HepG2 (cell line): ENCODE results near the gene PTMA. TPM values are rescaled to one million over a fixed set of nuclear protein-coding genes. Genes with fewer than 3 reads are reported as not detected.

Experiments used
- HES4 ChIP-seq: sonication (generic); formaldehyde crosslinking; IDR thresholded peaks from 2 replicates; pipeline ENCODE4 v1.9.0; 2021; ENCODE audit warnings: mild to moderate bottlenecking, missing genetic modification reagents, borderline replicate concordance
- MEF2D ChIP-seq: sonication (generic); formaldehyde crosslinking; IDR thresholded peaks from 2 replicates; pipeline ENCODE4 v1.5.1; 2020; ENCODE audit warnings: mild to moderate bottlenecking, missing genetic modification reagents
- MTA3 ChIP-seq: sonication (generic); formaldehyde crosslinking; IDR thresholded peaks from 2 replicates; pipeline ENCODE4 v1.4.0; 2020; ENCODE audit warnings: missing genetic modification reagents
- SAFB2 ChIP-seq: sonication (generic); formaldehyde crosslinking; IDR thresholded peaks from 2 replicates; pipeline ENCODE4 v1.5.1; 2020; ENCODE audit warnings: missing genetic modification reagents, low read depth, mild to moderate bottlenecking, borderline replicate concordance
- SALL2 ChIP-seq: sonication (generic); formaldehyde crosslinking; IDR thresholded peaks from 2 replicates; pipeline ENCODE4 v1.8.1; 2023; ENCODE audit warnings: mild to moderate bottlenecking, missing genetic modification reagents, inconsistent platforms
- SAP130 ChIP-seq: IDR thresholded peaks from 2 replicates; pipeline ENCODE4 v1.6.1; 2016; ENCODE audit warnings: low read depth
- ZBTB7A ChIP-seq: sonication (generic); formaldehyde crosslinking; IDR thresholded peaks from 2 replicates; pipeline ENCODE4 v1.8.0; 2022; ENCODE audit warnings: mild to moderate bottlenecking, missing genetic modification reagents
- ZFY ChIP-seq: sonication (generic); formaldehyde crosslinking; IDR thresholded peaks from 2 replicates; pipeline ENCODE4 v1.4.0; 2020; ENCODE audit warnings: missing genetic modification reagents
- ZNF232 ChIP-seq: sonication (generic); formaldehyde crosslinking; IDR thresholded peaks from 2 replicates; pipeline ENCODE4 v1.4.0; 2020; ENCODE audit warnings: missing genetic modification reagents, borderline replicate concordance
- ZNF333 ChIP-seq: sonication (generic); formaldehyde crosslinking; IDR thresholded peaks from 2 replicates; pipeline ENCODE4 v1.4.0; 2020; ENCODE audit warnings: mild to moderate bottlenecking, missing genetic modification reagents, borderline replicate concordance
- ZNF550 ChIP-seq: sonication (generic); formaldehyde crosslinking; IDR thresholded peaks from 2 replicates; pipeline ENCODE4 v1.4.0; 2020; ENCODE audit warnings: mild to moderate bottlenecking, missing genetic modification reagents, borderline replicate concordance
- ZNF556 ChIP-seq: sonication (generic); formaldehyde crosslinking; IDR thresholded peaks from 2 replicates; pipeline ENCODE4 v1.4.0; 2020; ENCODE audit warnings: mild to moderate bottlenecking, missing genetic modification reagents, borderline replicate concordance
- ZNF577 ChIP-seq: sonication (generic); formaldehyde crosslinking; IDR thresholded peaks from 2 replicates; pipeline ENCODE4 v1.4.0; 2020; ENCODE audit warnings: mild to moderate bottlenecking, low read depth, missing genetic modification reagents, borderline replicate concordance
- ZNF792 ChIP-seq: IDR thresholded peaks from 2 replicates; pipeline ENCODE4 v1.6.1; 2016
- polyA plus RNA-seq, 8 experiments: library from polyadenylated mRNA; depleted of rRNA in 3 of 8; stranded (reverse) in 7 of 8; unstranded in 1 of 8; fragments of >200 nt; fragmentation: Illumina TruSeq in 4 of 8; extraction: Trizol in 4 of 8; gene quantifications; 2 replicates each; pipeline versions ENCODE4 v1.2.1 to v1.2.3, GENCODE V29; 2011 to 2016; ENCODE audit warnings: low read depth in 4 of 8, missing spikeins in 1 of 8, mixed read lengths in 1 of 8; ENCODE audit not compliant: insufficient read depth in 1 of 8
- total RNA-seq, 5 experiments: library from RNA; depleted of rRNA; stranded (reverse); fragments of >200 nt; fragmentation: Illumina TruSeq; extraction: Trizol; gene quantifications; 2 replicates each; pipeline ENCODE4 v1.2.3, GENCODE V29; 2016; ENCODE audit warnings: low read depth in 1 of 5
- TF ChIP-seq, protein P1 (sequence below): sonication (generic); formaldehyde crosslinking; IDR thresholded peaks from 2 replicates; pipeline ENCODE4 v1.4.0; 2020; ENCODE audit warnings: missing genetic modification reagents, borderline replicate concordance
- TF ChIP-seq, protein P2 (sequence below): sonication (generic); formaldehyde crosslinking; IDR thresholded peaks from 2 replicates; pipeline ENCODE4 v1.9.0; 2021; ENCODE audit warnings: missing genetic modification reagents, borderline replicate concordance
- TF ChIP-seq, protein P3 (sequence below): sonication (generic); formaldehyde crosslinking; IDR thresholded peaks from 2 replicates; pipeline ENCODE4 v1.4.0; 2020; ENCODE audit warnings: missing genetic modification reagents
- TF ChIP-seq, protein P4 (sequence below): IDR thresholded peaks from 2 replicates; pipeline ENCODE4 v1.6.1; 2012; ENCODE audit warnings: low read depth, low read length, improper control_type of control experiment

The PTMA gene
- total and polyA plus RNA-seq, 2 of the 13 experiments (the other 11 are each of a cell fraction or from before 2014, with no cell fraction given) = 190 to 1,086 TPM

DNA sequence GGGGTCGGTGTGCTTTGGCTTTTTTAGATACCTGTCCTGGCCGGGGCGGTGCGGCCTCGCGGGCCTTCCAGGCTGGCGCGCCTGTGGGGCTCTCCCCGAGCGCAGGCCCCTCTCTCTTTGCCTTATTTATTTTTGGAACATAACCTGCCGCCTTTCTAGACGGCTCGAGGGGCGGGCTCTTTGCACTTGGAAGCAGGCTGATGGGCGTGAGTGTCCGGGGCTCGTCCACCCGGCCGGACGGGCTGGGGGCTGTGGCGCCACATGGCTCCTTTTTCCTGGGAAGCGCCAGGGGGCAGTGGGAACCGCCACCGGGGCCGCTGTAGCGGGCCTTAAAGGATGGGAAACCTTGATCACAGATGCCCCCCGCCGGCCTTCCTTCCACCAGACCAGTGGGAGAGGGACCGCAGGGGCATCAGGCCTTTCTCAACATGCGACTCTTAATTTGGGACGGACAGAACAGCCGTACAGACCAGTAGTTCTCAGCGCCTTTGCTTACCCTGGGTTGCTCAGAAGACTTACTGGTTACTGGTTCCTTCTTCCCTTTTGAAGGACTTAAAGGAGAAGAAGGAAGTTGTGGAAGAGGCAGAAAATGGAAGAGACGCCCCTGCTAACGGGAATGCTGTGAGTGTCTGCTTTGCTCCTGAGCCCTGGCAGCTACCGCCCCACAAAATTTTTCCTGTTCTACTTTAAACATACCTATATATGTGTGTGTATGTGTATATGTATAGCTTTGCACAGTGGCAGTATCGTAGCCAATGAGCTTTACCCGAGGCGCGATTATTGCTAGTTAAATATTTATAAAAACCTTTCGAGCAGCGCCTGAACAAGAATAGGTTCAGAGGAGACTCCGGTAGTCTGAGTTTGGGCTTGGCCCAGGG is 2.7 kb downstream of the PTMA start (continued):
- TF ChIP-seq, protein P1, sequence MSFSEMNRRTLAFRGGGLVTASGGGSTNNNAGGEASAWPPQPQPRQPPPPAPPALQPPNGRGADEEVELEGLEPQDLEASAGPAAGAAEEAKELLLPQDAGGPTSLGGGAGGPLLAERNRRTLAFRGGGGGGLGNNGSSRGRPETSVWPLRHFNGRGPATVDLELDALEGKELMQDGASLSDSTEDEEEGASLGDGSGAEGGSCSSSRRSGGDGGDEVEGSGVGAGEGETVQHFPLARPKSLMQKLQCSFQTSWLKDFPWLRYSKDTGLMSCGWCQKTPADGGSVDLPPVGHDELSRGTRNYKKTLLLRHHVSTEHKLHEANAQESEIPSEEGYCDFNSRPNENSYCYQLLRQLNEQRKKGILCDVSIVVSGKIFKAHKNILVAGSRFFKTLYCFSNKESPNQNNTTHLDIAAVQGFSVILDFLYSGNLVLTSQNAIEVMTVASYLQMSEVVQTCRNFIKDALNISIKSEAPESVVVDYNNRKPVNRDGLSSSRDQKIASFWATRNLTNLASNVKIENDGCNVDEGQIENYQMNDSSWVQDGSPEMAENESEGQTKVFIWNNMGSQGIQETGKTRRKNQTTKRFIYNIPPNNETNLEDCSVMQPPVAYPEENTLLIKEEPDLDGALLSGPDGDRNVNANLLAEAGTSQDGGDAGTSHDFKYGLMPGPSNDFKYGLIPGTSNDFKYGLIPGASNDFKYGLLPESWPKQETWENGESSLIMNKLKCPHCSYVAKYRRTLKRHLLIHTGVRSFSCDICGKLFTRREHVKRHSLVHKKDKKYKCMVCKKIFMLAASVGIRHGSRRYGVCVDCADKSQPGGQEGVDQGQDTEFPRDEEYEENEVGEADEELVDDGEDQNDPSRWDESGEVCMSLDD (CRISPR knock-in tag) = no peak
- TF ChIP-seq ZFY (CRISPR knock-in tag) (no peak), HES4 (CRISPR knock-in tag) (no peak), SAFB2 (CRISPR knock-in tag) (no peak), ZNF232 (CRISPR knock-in tag) (0 out of 2 replicates have a peak, but pooled peaks have one; percentile 69), MTA3 (CRISPR knock-in tag) (no peak), ZNF550 (CRISPR knock-in tag) (no peak), ZNF792 (CRISPR knock-in tag) (no peak), SALL2 (CRISPR knock-in tag) (no peak), ZNF556 (CRISPR knock-in tag) (no peak), ZNF333 (CRISPR knock-in tag) (peak; percentile 46; the same call in 1 of the 2 replicates), ZBTB7A (CRISPR knock-in tag) (no peak), SAP130 (no peak), MEF2D (CRISPR knock-in tag) (peak; percentile 62; the same call in 1 of the 2 replicates), ZNF577 (CRISPR knock-in tag) (no peak)
- TF ChIP-seq, protein P2, sequence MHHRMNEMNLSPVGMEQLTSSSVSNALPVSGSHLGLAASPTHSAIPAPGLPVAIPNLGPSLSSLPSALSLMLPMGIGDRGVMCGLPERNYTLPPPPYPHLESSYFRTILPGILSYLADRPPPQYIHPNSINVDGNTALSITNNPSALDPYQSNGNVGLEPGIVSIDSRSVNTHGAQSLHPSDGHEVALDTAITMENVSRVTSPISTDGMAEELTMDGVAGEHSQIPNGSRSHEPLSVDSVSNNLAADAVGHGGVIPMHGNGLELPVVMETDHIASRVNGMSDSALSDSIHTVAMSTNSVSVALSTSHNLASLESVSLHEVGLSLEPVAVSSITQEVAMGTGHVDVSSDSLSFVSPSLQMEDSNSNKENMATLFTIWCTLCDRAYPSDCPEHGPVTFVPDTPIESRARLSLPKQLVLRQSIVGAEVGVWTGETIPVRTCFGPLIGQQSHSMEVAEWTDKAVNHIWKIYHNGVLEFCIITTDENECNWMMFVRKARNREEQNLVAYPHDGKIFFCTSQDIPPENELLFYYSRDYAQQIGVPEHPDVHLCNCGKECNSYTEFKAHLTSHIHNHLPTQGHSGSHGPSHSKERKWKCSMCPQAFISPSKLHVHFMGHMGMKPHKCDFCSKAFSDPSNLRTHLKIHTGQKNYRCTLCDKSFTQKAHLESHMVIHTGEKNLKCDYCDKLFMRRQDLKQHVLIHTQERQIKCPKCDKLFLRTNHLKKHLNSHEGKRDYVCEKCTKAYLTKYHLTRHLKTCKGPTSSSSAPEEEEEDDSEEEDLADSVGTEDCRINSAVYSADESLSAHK (CRISPR knock-in tag) = no peak
- TF ChIP-seq, protein P3, sequence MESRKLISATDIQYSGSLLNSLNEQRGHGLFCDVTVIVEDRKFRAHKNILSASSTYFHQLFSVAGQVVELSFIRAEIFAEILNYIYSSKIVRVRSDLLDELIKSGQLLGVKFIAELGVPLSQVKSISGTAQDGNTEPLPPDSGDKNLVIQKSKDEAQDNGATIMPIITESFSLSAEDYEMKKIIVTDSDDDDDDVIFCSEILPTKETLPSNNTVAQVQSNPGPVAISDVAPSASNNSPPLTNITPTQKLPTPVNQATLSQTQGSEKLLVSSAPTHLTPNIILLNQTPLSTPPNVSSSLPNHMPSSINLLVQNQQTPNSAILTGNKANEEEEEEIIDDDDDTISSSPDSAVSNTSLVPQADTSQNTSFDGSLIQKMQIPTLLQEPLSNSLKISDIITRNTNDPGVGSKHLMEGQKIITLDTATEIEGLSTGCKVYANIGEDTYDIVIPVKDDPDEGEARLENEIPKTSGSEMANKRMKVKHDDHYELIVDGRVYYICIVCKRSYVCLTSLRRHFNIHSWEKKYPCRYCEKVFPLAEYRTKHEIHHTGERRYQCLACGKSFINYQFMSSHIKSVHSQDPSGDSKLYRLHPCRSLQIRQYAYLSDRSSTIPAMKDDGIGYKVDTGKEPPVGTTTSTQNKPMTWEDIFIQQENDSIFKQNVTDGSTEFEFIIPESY (CRISPR knock-in tag) = no peak
- TF ChIP-seq, protein P4, sequence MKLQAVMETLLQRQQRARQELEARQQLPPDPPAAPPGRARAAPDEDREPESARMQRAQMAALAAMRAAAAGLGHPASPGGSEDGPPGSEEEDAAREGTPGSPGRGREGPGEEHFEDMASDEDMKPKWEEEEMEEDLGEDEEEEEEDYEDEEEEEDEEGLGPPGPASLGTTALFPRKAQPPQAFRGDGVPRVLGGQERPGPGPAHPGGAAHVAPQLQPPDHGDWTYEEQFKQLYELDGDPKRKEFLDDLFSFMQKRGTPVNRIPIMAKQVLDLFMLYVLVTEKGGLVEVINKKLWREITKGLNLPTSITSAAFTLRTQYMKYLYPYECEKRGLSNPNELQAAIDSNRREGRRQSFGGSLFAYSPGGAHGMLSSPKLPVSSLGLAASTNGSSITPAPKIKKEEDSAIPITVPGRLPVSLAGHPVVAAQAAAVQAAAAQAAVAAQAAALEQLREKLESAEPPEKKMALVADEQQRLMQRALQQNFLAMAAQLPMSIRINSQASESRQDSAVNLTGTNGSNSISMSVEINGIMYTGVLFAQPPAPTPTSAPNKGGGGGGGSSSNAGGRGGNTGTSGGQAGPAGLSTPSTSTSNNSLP = no peak
